DMS53 treated with DMSO at 0.1 percent for 48 hours (cell line): ENCODE results near the gene ARRDC1.
"Not testable (repeated sequence)": the region's sequence is repeated elsewhere in the genome, so short reads cannot be mapped to it uniquely, and the experiment has no call there.

Experiments
- DNase-seq: peaks from one replicate; lab custom pipeline; 2025; ENCODE audit not compliant: unreplicated experiment; lab: John Stamatoyannopoulos, UW

ARRDC1 gene

DNA sequence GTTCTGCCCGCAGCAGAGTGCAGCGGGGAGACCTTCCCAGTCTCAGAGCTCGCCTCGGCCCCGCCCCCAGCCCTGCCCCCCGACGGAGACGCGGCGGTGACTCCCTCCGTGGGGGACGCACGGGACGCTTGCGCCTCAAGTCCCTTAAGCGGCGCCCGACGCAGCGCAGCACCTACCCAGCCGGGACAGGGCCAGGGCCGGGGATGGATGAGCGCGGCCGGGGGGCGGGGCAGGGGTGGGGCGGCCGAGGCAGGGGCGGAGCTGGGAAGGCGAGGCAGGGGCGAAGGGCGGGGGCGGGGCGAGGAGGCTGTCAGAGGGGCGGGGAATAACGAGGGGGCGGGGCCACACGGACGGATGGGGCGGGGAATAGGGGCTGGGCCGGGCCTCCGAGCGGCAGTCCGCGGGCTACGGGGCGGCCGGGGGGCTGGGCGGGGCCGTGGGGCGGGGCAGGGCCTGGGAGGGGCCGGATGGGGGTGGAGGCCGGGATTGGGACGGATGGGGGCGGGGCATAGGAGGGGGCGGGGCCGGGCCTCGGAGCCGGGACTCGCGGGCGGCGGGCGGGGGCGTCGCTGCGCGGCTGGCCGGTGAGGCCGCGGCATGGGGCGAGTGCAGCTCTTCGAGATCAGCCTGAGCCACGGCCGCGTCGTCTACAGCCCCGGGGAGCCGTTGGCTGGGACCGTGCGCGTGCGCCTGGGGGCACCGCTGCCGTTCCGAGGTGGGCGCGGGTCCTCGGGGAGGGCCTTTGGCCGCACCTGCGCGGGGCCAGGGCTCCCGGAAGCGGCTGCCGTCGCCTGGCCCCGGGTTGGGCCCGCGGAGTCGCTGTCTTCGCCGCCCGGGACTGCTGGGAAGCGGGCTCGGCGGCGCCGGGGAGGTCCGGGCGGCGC, at the start of gene ARRDC1:
ARRDC1 (plus strand) TSS at position 566 of the 884 bp plus-strand sequence; CDS start at position 598, 32 bp downstream.
- DNase-seq = peak; percentile 79

DNA sequence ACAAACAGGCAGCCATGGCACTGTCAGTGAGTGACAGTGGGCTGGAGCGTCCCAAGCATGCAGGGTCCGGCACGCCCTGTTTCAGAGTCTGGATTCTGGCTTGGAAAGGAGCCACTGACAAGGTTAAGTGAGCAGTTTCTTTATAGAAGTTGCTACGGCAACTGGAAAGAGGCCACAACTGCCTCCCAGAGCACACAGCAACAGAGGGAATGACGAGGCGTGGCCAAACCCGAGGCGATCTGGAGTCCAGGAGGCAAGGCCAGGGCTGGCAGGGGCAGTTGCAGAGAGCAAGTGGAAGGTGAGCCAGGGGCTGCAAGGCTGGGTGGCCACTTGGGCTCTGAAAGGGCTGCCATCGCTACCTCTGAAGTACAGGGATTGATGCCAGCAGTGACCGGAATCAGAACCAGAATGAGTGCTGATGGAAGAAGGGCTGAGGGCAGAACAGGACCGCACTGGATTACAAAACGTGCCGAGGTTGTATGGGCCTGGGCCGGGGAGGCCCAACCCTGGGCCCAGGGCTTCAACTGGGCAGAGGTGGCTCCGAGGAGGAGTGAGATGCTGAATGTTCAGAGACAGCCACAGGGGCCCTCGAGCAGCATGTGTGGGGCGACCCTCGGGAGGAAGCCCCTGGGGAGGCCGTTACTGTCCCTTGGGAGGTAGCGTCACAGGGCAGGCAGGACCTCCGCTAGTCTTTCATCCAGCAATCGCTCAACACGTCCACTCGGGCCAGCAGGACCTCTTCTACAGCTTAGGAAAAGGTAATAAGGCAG, 49.2 kb upstream of the ARRDC1 start:
- no peak for DNase-seq

DNA sequence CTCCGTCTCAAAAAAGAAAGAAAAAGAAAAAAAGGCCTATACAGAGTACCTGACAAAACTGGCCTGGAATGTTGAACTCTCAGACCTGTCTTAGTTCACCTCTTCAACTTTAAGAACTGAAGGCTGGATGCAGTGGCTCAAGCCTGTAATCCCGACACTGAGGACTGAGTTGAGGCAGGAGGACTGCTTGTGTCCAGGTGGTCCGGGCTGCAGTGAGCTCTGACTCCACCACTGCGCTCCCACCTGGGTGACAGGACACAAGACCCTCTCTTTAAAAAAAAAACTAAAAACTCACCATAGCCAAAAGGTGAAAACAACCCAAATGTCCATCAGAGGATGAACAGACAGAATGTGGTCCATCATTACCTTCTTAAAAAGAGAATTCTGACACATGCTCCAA, 47.4 kb upstream of the ARRDC1 start:
- no peak for DNase-seq

DNA sequence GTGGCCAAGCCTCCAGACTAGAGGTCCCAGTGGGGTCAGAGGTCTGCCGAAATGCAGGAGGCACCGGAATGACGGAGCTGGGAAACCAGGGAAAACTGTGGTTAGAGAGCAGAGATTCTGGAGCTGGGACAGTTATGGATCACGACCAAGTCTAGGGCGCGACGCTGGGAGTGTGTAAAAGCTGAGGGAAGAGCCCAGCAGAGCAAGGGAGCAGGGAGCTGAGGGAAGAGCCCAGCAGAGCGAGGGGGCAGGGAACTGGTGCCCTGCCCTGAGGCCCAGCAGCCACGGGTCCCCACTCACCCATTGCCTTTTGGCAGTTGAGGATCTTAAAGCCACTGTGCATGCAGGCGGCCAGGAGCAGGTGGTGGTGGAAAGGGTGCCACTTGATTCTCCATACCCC, 41.4 kb upstream of the ARRDC1 start:
- DNase-seq = no peak

DNA sequence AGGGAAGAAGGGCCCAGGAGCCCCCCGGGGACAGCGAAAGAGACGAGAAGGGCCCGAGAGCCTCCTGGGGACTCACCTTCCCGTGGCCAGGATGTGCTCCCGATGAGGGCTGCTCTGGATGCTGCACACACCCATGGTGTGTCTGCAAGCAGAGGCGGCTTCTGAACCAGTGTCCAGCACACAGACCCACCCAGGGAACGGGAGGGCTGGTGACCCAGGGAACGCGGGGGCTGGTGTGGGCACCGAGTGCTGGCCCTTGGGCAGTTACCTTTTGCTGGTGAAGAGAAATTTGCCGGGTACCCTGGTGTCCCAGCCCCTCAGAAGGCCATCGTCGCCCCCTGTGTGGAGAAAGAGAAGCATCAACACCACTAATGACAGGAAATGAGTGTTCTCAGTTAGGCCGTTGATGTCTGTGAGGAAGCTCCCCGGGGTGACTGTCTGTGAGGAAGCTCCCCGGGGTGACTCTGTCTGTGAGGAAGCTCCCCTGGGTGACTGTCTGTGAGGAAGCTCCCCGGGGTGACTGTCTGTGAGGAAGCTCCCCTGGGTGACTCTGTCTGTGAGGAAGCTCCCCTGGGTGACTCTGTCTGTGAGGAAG, 40.6 kb upstream of the ARRDC1 start:
- DNase-seq = no peak

DNA sequence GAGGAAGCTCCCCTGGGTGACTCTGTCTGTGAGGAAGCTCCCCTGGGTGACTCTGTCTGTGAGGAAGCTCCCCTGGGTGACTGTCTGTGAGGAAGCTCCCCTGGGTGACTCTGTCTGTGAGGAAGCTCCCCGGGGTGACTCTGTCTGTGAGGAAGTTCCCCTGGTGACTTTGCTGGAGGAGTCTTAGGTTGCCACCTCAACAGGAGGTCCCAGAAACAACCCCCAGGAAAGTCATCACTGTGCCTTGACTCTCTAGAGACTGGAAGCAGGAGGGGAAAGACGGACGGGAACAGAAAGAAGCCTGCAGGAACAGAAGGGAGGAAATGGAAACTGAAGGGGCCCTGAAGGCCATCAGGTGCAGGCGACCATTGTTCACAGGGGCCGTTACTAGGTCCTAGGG, 37.0 kb upstream of the ARRDC1 start:
- DNase-seq = not testable (repeated sequence)

- DNase-seq = no peak
Observed at GRCh38 chr9:137569609-137570203, 35.8 kb upstream of the ARRDC1 start.

DNA sequence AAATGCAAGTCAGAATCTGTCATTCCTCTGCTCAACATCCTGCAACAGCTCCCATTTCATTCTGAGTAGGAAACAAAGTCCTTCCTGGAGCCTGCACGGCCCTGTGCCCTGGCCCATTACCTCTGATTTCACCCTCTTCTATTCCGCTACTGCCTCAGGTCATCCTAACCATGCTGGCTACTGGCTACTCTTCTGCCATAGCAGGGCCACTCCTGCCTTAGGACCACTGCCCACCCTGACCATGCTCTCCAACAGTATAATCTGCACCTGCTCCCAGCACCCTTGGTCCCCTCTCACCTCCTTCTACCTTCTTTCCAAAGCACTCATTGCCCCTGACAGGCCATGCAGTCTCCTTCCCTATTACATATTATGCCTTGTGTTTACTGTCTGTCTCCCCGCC, 34.9 kb upstream of the ARRDC1 start:
- DNase-seq = no peak

GRCh38 chr9:137574192-137574591, 31.3 kb upstream of the ARRDC1 start:
- DNase-seq = no peak

- DNase-seq = no peak
Observed at GRCh38 chr9:137575364-137575715, 30.1 kb upstream of the ARRDC1 start.

DNA sequence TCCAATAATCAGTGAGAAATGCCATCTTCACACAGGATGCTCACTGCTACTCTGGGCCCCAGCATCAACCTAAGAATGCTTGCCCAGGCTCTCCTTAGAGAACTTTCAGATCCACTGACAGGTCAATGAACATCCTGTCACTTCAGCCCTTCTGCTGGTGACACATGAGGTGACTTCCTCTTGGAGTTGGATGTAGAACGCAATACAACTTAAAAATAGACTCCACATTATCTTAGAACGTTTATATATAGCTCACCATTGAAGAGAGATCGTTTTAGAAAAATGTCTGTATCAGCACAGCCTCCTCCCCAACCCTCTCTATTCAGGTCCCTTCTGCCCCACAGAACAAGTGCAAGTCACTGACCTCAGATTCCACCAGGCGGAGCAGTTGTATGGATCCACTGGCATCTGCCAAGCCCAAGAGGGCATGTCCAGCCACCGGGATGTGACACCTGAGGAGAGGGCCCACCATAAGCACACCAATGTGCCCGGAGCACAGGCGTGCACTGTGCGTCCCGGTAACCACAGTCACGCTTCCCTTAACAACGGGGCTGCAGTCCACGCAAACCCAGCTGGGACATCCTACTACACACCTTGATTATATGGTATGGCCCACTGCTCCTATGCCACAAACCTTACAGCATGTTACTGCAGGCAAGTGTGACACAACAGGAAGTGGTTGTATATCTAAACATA, 29.6 kb upstream of the ARRDC1 start:
- DNase-seq = no peak

DNA sequence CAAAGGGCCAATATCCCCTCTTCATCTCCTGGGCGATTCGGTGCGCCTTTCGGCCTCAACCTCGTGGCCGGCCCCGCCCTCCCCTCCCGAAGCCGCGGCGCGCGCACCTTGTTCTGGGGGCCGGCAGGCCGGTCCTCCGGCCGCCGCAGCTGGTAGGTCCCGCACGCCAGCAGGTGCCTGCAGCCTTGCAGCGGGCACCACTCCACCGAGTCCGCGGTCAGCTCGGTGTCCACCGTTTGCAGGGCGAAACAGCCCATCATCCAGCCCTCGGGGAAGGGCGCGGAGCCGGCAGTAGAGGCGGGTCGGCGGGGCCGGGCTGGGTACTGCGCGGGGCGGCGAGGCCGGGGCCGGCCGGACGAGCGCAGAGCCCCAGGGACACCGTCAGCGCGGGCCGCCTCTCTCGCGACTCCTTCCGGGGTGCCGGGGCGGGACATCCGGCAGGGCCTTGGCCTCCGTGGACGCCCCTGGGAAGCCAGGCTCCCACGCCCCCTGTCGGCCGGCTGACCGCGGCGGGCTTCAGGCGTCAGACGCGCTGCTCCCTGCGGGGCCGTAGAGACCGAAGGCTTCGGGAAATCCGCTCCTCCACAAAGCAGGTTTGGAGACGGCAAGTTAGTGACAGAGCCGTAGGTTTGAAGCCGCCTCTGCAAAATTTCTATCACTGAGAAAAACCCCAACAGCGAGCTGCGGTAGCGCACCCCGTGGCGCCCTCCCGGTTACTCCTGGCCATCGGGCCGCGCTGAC, 26.8 kb upstream of the ARRDC1 start, which contains the start of gene DPH7:
DPH7 (minus strand) TSS at position 408 of the 741 bp plus-strand sequence; CDS start at position 260, 148 bp downstream.
- peak; percentile 86 for DNase-seq

DNA sequence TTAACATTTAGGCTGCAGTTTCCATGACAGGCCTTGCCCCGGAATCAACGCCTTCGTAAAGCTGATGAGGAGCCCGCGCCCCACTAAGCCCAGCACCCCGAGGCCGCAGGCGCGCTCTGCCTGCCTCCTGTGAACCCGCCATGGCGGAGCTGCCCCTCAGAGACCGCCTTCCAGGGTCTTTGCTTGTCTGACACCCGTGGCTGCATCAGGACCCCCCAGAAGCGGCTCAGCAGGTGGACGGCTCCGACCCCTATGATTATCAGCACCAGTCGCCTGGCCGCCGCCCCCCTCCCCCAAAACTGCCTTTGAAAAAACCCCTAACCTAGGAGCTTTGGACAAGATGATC, 26.3 kb upstream of the ARRDC1 start:
- DNase-seq = no peak

- DNase-seq = no peak
Observed at GRCh38 chr9:137580209-137580953, 25.1 kb upstream of the ARRDC1 start.

DNA sequence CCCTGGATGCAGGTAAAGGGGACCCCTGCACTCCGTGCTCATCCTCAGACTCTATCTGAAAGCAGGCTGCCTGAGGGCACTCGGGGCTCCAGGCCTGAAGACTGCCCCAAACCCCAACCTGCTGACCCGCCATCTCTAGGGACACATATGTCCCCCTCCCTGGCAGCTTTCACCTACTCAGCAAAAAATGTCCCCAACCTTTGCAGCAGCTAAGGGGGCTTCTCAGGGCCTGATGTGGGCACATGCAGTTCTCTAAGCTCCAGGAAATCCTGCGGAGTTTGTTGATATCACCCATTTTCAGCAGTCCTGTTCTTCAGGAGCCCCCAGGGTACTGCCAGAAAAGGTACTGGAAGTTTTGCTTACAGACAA, 24.5 kb upstream of the ARRDC1 start:
- DNase-seq = no peak

GRCh38 chr9:137581361-137582285, 23.9 kb upstream of the ARRDC1 start:
- no peak for DNase-seq

- DNase-seq = no peak
Observed at GRCh38 chr9:137582286-137582860, 23.1 kb upstream of the ARRDC1 start.

GRCh38 chr9:137583347-137583746, 22.1 kb upstream of the ARRDC1 start:
- DNase-seq = no peak
